Skeletal muscle cell (primary cell): Measurements from ENCODE around the gene TYR.
"Not testable (repeated sequence)": the region's sequence is repeated elsewhere in the genome, so short reads cannot be mapped to it uniquely, and the experiment has no call there.

Source experiments
- DNase-seq: peaks from one replicate; pipeline ENCODE4 v3.0.0-alpha.2; 2010; ENCODE audit warnings: low read depth
- H3K4me3 ChIP-seq: 2 replicates; pipeline ENCODE4 v1.5.1; 2011; ENCODE audit warnings: low read depth, mild to moderate bottlenecking, control low read depth, low read length, moderate library complexity

Gene TYR

GRCh38 chr11:89337100-89337650 lies 159.5 kb downstream of the TYR start:
- not testable (repeated sequence) for DNase-seq, H3K4me3 ChIP-seq

- H3K4me3 ChIP-seq, DNase-seq: not testable (repeated sequence)
These were observed 160.4 kb downstream of the TYR start for GRCh38 chr11:89338073-89338472.

- DNase-seq: peak; percentile 28
- not testable (repeated sequence) for H3K4me3 ChIP-seq
These were observed 162.8 kb downstream of the TYR start for GRCh38 chr11:89340450-89340849.

DNA sequence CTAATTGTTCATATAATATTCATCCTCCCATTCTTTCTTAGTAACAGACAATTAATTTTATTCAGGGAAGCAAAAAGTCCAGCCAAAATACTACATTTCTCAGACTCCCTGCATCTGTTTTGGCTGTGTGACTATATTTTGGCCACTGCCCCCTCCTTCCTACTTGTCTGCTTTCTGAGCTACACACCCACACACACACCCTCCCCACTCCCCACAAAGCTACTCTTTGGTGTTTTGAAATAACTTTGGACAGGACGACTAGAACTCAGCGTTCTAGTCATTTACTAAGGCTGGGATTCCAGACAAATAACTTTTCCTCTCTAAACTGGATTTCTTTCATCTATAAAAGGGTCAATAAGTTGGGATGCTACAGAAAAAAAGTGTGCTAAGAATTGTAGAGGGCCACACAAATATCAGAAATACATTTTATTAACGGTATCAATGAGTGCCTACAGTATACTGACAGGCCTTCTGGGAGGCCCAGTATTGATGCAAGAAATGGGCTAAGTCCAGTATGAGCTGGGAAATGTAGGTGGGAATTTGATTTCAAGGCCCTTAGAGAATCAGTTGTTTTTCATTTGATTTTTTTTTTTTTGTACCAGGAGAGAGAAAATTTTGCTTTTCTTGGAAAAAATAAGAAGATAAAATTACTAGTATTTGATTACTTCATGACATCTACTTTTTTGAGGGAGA lies 165.4 kb downstream of the TYR start:
- not testable (repeated sequence) for H3K4me3 ChIP-seq
- peak; percentile 32 for DNase-seq
